HCT116 (cell line): ENCODE results near the gene CCP110.

Experiments used
- REST ChIP-seq: IDR thresholded peaks from 2 replicates; pipeline ENCODE4 v1.6.1; 2012; ENCODE audit warnings: low read depth
- ZNF274 ChIP-seq: fragments of 200-500 bp; sonication (Bioruptor generic); IDR thresholded peaks from 2 replicates; pipeline ENCODE4 v1.6.1; 2014; ENCODE audit warnings: mild to moderate bottlenecking, low read depth, low read length, inconsistent platforms

GRCh38 chr16:19540241-19540970 lies 16.7 kb downstream of the CCP110 start:
- TF ChIP-seq ZNF274: no peak
- no peak for TF ChIP-seq REST
